ENCODE results near the gene PDE11A.

Gene PDE11A

DNA sequence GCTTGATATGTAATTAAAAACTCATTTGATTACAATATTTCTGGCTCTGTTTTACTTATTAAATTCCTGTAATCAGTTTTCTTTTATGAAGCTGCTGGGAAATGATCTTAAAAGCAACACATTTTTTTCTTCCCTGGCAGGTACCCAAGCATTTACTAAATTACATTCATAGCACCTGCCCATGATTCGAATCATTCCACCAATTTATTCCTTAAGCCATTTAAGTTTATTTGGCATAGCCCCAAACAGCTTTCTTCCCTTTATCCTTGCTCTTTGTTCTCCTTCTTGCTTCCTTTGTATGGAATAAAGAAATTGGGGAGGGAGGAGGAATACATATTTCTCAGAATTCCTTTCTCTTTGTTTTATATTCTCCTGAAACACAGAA, 438.7 kb downstream of the PDE11A start:
- H2AFZ ChIP-seq (ENCODE audit: low read length, unreplicated experiment): no peak overlapping the region
- H3K79me2 ChIP-seq (ENCODE audit: control insufficient read depth, insufficient read depth, low read length, unreplicated experiment): no peaks in the 10 kb centered on the region
- H3K36me3 ChIP-seq (ENCODE audit: insufficient read depth, low read length): no peaks in the 10 kb centered on the region
- H3K4me1 ChIP-seq (ENCODE audit: control insufficient read depth, insufficient read depth, low read length, unreplicated experiment): no peaks in the 10 kb centered on the region
- H3K4me3 ChIP-seq (ENCODE audit: low read depth, low read length): no peak overlapping the region
- H3K27me3 ChIP-seq (ENCODE audit: insufficient read depth, low read length): peaks cover 22% of the 10 kb centered on the region
- H3K27ac ChIP-seq (ENCODE audit: low read depth, low read length): no peak overlapping the region

DNA sequence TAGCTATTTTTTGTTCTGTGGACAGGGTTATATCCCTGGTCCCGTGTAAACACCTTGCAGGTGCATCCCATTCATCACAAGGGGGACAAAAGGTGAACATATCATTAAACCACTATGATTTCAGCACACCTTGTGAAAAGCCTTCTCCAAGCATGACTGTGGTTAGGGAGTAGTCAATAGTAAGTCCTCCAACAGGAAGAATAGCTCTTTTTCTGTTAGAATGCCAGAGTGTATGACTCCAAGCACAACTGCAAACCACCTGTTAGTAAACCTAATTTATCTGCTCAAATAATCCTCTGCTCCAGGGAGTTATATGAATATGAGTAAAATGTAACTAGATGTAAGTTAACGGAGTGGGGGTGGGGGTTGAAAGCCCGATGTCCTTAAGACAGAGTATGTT, 439.5 kb downstream of the PDE11A start:
- Histone ChIP-seq H3K27me3 (ENCODE audit: insufficient read depth, low read length) (peaks cover 24% of the 10 kb centered on the region; the same call in 1 of the 2 replicates), H3K79me2 (ENCODE audit: control insufficient read depth, insufficient read depth, low read length, unreplicated experiment) (no peaks in the 10 kb centered on the region), H2AFZ (ENCODE audit: low read length, unreplicated experiment) (no peak overlapping the region), H3K4me1 (ENCODE audit: control insufficient read depth, insufficient read depth, low read length, unreplicated experiment) (no peaks in the 10 kb centered on the region), H3K27ac (ENCODE audit: low read depth, low read length) (no peak overlapping the region), H3K36me3 (ENCODE audit: insufficient read depth, low read length) (no peaks in the 10 kb centered on the region), H3K4me3 (ENCODE audit: low read depth, low read length) (no peak overlapping the region)

DNA sequence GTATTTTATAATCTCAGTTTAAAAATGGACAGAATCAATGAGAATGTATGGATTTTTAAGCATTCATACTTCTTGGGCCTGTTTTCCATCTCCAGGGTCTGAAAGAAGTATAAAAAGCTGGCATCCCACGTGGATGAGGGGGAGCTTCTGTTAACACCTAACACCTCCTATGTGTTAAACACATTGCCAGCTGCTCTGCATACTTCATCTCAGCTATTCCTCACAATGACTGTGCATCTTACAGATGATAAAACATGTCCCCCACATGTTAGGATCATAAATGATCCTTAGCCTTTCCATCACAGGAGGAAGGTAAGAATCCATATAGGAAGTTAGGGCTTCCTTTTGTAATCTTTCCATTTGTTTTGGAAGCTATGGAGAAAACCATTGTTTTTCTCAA, 440.9 kb downstream of the PDE11A start:
- H3K4me3 ChIP-seq (ENCODE audit: low read depth, low read length): no peak overlapping the region
- no peaks in the 10 kb centered on the region for H3K36me3 ChIP-seq (ENCODE audit: insufficient read depth, low read length)
- peaks cover 26% of the 10 kb centered on the region; the same call in 1 of the 2 replicates for H3K27me3 ChIP-seq (ENCODE audit: insufficient read depth, low read length)
- no peak overlapping the region for H3K27ac ChIP-seq (ENCODE audit: low read depth, low read length)
- no peaks in the 10 kb centered on the region for H3K79me2 ChIP-seq (ENCODE audit: control insufficient read depth, insufficient read depth, low read length, unreplicated experiment)
- H3K4me1 ChIP-seq (ENCODE audit: control insufficient read depth, insufficient read depth, low read length, unreplicated experiment): no peaks in the 10 kb centered on the region
- no peak overlapping the region for H2AFZ ChIP-seq (ENCODE audit: low read length, unreplicated experiment)

DNA sequence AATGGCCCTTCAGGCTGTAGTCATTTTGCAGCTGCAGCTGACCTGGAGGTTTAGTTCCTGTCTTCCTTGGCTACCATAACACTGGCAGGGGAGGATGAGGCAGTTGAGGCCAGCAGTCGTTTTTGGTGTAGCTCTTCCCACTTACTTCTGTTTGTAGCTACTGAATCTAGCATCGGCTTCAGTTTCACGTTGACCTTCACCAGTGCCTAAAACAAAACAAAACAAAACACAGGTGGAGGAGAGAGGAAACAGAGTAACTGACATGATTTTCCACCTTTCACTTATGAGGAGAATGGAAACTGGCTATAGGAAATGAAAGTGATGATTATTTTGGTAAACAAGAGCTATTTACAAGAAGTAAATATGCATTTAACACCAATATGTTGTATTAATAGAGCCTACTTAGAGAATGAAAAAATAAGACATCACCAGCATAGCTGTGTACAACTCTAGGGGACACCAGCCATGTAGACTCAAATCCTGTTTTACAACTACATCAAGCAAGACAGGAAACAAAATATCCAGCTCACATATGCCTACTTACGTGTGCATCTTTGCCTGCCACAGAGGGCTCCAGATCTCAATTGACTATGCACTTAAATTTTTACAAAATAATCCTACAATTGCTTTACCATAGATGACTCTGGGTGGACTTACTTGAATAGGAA, 443.1 kb downstream of the PDE11A start:
- Histone ChIP-seq H3K79me2 (ENCODE audit: control insufficient read depth, insufficient read depth, low read length, unreplicated experiment) (no peaks in the 10 kb centered on the region), H3K4me1 (ENCODE audit: control insufficient read depth, insufficient read depth, low read length, unreplicated experiment) (no peaks in the 10 kb centered on the region), H3K27me3 (ENCODE audit: insufficient read depth, low read length) (peaks cover 14% of the 10 kb centered on the region; the same call in 1 of the 2 replicates), H2AFZ (ENCODE audit: low read length, unreplicated experiment) (no peak overlapping the region), H3K4me3 (ENCODE audit: low read depth, low read length) (no peak overlapping the region), H3K27ac (ENCODE audit: low read depth, low read length) (no peak overlapping the region), H3K36me3 (ENCODE audit: insufficient read depth, low read length) (no peaks in the 10 kb centered on the region)

DNA sequence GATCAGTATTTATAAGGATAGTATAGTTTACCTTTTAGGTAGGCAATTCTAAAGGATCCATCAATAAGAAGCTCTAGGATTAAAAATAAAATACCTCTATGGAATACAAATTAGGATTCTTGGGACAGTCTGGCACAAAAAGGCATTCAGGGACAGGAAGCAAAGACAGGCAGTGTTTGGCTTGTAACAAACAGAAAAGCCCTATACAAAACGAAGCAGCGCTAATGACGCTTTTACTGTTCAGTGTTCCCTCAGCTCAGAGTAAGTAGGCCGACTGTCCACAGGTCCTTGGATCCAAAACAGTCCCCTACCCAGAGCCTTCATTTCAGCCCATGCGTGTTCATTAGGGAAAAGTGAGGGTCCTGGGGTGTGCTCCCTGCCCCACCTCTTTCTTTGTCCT, 443.7 kb downstream of the PDE11A start:
- no peaks in the 10 kb centered on the region for H3K36me3 ChIP-seq (ENCODE audit: insufficient read depth, low read length)
- peaks cover 14% of the 10 kb centered on the region; the same call in 1 of the 2 replicates for H3K27me3 ChIP-seq (ENCODE audit: insufficient read depth, low read length)
- H3K79me2 ChIP-seq (ENCODE audit: control insufficient read depth, insufficient read depth, low read length, unreplicated experiment): no peaks in the 10 kb centered on the region
- H3K4me3 ChIP-seq (ENCODE audit: low read depth, low read length): no peak overlapping the region
- H3K4me1 ChIP-seq (ENCODE audit: control insufficient read depth, insufficient read depth, low read length, unreplicated experiment): no peaks in the 10 kb centered on the region
- no peak overlapping the region for H2AFZ ChIP-seq (ENCODE audit: low read length, unreplicated experiment)
- no peak overlapping the region for H3K27ac ChIP-seq (ENCODE audit: low read depth, low read length)

DNA sequence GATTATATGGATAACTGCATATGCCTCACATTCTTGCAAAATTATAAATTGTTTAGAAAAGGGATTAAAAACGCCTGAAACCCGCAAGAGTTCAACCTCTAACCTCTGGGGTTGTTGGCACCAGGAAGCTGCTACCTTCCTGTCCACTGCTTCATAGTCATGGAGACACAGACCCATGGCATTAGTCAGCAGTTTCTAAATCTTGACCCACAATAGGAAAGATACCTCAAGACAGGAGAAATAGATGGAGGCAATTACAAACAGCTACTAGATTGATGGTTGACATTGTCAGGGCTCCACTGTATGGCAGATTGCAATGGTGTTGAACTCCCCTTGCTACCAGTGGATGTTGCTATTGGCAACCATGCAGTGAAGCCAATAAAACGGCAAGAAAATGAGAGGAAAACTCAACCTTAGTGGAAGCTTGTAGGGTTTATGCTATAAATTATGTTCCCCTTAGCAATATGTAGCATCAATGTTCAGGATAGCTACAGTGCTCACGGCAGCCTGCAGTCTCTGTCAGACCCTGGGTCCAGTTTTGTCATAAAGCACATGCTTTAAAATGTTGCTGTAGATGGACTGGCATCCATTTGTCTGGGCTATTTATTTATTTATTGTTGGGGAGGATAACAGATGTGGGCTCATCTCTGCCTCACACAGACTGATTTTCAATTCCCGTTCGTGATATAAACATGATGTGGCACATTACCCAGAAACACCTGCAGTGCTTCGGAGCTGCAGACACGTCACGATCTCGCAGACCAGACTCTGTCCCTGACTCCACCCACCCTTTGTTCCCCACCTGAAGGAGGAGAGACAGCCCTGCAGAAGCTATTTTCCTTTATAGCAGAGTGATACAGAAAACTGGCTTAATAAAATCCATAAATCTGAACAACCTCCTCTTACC, 446.6 kb downstream of the PDE11A start:
- Histone ChIP-seq H2AFZ (ENCODE audit: low read length, unreplicated experiment) (peak overlapping the region; percentile 6), H3K4me1 (ENCODE audit: control insufficient read depth, insufficient read depth, low read length, unreplicated experiment) (no peaks in the 10 kb centered on the region), H3K36me3 (ENCODE audit: insufficient read depth, low read length) (no peaks in the 10 kb centered on the region), H3K27ac (ENCODE audit: low read depth, low read length) (no peak overlapping the region), H3K4me3 (ENCODE audit: low read depth, low read length) (no peak overlapping the region), H3K27me3 (ENCODE audit: insufficient read depth, low read length) (peaks cover 14% of the 10 kb centered on the region; the same call in 1 of the 2 replicates), H3K79me2 (ENCODE audit: control insufficient read depth, insufficient read depth, low read length, unreplicated experiment) (no peaks in the 10 kb centered on the region)

DNA sequence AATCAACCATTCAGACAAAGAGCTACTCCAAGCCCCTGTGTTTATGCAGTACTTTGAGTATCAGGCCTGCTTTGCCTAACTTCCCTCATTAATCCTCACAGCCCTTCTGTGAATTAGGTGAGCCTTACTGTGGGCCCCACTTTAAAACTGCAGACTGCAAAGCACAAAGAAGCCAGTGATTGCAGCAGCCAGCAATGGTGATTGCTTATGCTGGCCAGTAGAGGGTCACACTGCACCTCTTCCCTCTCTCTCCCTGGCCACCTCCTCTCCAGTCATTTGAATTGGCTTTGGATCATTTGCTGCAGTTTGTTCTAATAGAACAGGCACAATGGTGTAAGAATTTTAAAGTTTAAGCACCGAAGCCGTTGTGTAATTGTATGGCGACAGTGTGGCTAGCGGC, 450.1 kb downstream of the PDE11A start:
- Histone ChIP-seq H3K27me3 (ENCODE audit: insufficient read depth, low read length) (no peaks in the 10 kb centered on the region), H2AFZ (ENCODE audit: low read length, unreplicated experiment) (peak overlapping the region; percentile 77), H3K4me3 (ENCODE audit: low read depth, low read length) (peak overlapping the region; percentile 47; the same call in 1 of the 2 replicates), H3K79me2 (ENCODE audit: control insufficient read depth, insufficient read depth, low read length, unreplicated experiment) (no peaks in the 10 kb centered on the region), H3K4me1 (ENCODE audit: control insufficient read depth, insufficient read depth, low read length, unreplicated experiment) (peaks cover 4% of the 10 kb centered on the region), H3K36me3 (ENCODE audit: insufficient read depth, low read length) (no peaks in the 10 kb centered on the region), H3K27ac (ENCODE audit: low read depth, low read length) (no peak overlapping the region)

DNA sequence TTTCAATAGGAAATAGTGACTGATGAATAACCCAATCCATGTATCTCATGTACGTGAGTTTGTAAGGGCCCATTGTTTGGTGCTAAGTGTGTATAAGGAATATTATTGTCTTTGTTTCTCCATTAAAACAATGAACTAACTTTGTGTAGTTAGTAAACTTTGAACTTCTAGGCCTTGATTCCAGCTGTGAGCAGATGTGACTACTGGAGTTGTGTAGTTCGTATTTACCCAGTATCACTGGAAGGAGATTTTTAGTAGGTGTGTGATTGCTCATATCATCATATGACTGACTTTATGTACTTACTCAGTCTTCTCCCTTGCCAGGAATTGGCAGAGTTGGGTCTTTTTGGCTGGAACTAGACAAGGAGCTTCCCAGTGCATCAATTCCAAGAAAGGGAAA, 452.6 kb downstream of the PDE11A start:
- no peak overlapping the region for H2AFZ ChIP-seq (ENCODE audit: low read length, unreplicated experiment)
- no peaks in the 10 kb centered on the region for H3K27me3 ChIP-seq (ENCODE audit: insufficient read depth, low read length)

DNA sequence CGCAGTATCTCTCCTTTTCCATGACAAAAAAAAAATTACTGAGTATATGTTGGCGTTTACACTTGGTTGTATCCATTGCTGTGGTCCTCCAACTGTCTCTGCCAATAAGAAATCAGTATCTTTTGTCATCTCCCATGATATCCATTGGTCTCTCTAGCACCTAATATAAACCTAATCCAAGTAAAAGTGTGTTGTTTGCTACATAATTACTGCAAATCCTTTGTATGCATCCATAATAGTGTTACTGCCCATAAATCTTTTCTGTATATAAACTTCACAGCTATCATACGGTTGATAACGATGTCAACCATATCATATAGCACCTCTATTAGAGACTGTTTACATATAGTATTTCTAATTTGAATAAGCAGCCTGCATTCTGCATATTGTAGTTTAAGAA, 453.1 kb downstream of the PDE11A start:
- Histone ChIP-seq H3K27ac (ENCODE audit: low read depth, low read length) (no peak overlapping the region), H3K4me3 (ENCODE audit: low read depth, low read length) (peak overlapping the region; percentile 100), H3K36me3 (ENCODE audit: insufficient read depth, low read length) (no peaks in the 10 kb centered on the region)

More for the DNA sequence above, 452.6 kb downstream of the PDE11A start:
- Histone ChIP-seq H3K4me1 (ENCODE audit: control insufficient read depth, insufficient read depth, low read length, unreplicated experiment) (peaks cover 4% of the 10 kb centered on the region), H3K36me3 (ENCODE audit: insufficient read depth, low read length) (no peaks in the 10 kb centered on the region), H3K4me3 (ENCODE audit: low read depth, low read length) (no peak overlapping the region), H3K27ac (ENCODE audit: low read depth, low read length) (no peak overlapping the region), H3K79me2 (ENCODE audit: control insufficient read depth, insufficient read depth, low read length, unreplicated experiment) (no peaks in the 10 kb centered on the region)

DNA sequence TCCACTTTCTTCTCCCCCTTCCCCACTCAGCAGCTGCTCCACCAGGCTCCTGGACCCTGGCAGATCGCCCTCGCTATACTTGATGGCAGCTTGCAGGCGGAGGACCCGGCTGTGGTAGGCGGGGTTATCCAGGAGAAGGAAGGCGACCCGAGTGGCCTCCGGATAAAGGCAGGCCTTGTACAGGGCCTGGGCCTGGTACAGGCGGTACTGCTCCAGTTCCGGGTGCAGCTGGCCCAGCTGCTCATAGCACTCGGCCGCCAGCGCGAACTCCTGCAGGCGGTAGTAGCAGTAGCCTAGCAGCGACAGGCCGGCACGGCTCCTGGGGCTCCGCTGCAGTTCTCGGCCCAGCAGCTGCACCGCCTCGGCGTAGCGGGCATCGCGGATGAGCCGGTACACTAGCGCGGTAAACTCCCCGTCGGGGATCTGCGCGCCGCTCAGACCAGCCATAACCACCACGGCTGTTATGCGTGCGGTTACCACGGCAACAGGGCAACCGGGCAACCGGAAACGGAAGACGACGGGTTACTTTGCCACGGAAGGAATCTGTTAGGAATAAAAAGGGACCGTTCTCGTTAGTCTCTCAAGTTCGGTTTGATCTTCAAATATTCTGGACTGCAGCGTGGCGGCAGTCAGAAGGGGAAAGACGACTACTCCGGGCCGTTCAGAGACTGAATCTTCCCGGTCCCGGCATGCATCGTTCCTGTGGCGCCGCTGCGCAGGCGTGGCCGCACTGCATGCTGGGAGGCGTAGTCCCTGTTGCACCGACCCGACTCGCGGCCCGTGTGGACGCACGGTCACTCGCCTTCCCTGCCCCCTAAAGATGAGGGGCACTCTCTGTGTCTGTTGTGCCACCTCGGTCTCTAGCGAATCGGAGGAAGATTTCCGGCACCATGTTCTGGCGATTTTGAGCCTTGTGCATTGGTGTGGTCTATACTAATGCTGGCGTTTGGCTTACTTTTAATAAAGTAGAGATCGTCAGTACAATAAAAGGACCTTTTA, 454.0 kb downstream of the PDE11A start:
- Histone ChIP-seq H3K27ac (ENCODE audit: low read depth, low read length) (peak overlapping the region; percentile 99), H2AFZ (ENCODE audit: low read length, unreplicated experiment) (peak overlapping the region; percentile 100), H3K36me3 (ENCODE audit: insufficient read depth, low read length) (no peaks in the 10 kb centered on the region), H3K27me3 (ENCODE audit: insufficient read depth, low read length) (no peaks in the 10 kb centered on the region), H3K4me3 (ENCODE audit: low read depth, low read length) (peak overlapping the region; percentile 100), H3K4me1 (ENCODE audit: control insufficient read depth, insufficient read depth, low read length, unreplicated experiment) (peaks cover 4% of the 10 kb centered on the region), H3K79me2 (ENCODE audit: control insufficient read depth, insufficient read depth, low read length, unreplicated experiment) (no peaks in the 10 kb centered on the region)

More for the DNA sequence above, 453.1 kb downstream of the PDE11A start:
- H2AFZ ChIP-seq (ENCODE audit: low read length, unreplicated experiment): peak overlapping the region; percentile 100
- H3K4me1 ChIP-seq (ENCODE audit: control insufficient read depth, insufficient read depth, low read length, unreplicated experiment): peaks cover 4% of the 10 kb centered on the region
- no peaks in the 10 kb centered on the region for H3K27me3 ChIP-seq (ENCODE audit: insufficient read depth, low read length)
- no peaks in the 10 kb centered on the region for H3K79me2 ChIP-seq (ENCODE audit: control insufficient read depth, insufficient read depth, low read length, unreplicated experiment)

Measured in ACC112 (cell line).